Stimulated activated CD4-positive, alpha-beta T cell treated with anti-CD3 and anti-CD28 coated beads, Interleukin-1b, Interleukin-23, amount 100 ng/mL, for 48 hours (primary cell): ENCODE results near the gene ZFP14.
"Not testable (repeated sequence)": the region's sequence is repeated elsewhere in the genome, so short reads cannot be mapped to it uniquely, and the experiment has no call there.

ENCODE experiments used
- DNase-seq: peaks from one replicate; pipeline ENCODE4 v3.0.0-alpha.2; 2020

The ZFP14 gene

DNA sequence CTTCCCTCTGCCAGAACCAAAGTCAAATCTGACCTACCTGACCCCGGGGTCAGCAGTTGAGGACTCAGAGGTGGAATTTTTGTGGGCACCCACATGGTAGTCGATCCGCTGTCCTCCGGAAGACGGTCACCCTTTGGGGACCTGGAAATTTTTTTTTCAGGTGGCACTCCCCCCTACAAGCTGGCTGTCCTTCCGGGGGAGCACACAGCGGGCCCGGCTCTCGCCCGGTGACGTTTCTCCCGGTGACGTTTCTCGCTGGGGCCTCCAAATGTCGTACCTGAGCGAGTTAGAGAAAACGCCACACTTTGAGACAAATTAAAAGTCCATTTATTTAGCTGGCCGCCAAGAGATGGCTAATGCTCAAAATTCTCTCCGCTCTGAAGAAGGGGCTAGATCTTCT lies 48.8 kb downstream of the ZFP14 start:
- no peak for DNase-seq

DNA sequence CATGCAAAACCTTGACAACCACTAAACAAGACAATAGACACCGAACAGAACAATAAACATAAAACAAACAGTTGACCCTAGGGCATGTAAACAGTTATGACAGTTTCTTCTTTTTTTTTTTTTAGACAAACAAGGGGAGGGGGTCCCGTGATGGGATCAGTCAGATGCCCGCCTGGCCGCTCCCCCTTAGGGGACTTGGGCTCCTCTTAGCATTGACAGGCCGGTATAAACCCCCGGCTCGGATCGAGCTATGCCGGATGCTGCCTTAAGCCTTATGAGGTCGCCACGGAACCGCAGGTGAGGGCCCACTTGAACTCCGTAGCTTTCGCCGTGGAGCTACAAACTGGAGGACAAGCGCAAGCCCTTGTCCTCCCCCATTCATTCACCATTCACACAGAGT lies 49.5 kb downstream of the ZFP14 start:
- not testable (repeated sequence) for DNase-seq

DNA sequence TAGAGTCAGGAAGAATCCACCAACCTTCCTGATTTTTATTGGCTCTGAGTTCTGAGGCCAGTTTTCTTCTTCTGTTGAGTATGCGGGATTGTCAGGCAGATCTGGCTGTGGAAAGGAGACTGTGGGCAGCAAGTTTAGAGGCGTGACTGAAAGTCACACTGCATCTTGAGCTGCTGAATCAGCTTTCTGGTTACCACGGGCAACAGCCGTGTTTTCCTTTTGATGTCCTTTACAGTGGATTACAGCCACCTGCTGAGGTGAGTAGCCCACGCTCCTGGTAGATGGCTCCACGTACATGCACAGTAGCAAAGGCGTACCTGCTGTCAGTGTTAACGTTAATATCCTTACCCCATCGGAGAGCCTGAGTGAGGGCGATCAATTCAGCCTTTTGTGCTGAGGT lies 52.4 kb downstream of the ZFP14 start:
- DNase-seq: not testable (repeated sequence)

DNA sequence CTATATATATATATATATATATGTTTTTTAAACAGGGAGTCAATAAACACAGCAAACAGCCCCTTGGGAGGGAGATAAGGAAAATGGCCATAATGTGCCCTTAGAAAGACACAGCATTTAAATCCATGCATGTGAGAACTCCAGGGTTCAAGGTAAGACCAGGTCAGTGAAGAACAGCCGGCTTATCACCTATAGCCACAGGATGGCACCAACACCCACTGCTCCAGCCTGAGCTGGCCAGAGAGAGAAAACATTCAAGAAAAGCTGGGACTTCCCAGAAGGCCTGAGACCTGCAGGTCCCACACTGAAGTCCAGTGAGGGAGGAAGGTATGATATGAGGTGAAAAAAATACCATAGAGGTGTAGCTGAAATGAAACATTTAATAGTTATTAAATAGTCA lies 63.8 kb downstream of the ZFP14 start:
- DNase-seq: not testable (repeated sequence)

DNA sequence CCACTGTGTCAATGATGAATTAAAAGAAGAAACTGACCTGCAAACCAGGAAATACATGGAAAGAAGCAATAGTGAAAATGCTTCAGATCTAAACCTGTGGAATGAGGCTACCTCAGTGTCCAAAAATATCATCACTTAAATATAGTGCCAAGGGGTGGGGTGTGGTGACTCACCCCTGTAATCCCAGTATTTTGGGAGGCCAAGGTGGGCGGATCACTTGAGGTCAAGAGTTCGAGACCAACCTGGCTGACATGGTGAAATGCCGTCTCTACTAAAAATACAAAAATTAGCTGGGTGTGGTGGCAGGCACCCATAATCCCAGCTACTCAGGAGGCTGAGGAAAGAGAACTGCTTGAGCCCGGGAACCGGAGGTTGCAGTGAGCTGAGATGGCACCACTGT lies 64.9 kb downstream of the ZFP14 start:
- not testable (repeated sequence) for DNase-seq

DNA sequence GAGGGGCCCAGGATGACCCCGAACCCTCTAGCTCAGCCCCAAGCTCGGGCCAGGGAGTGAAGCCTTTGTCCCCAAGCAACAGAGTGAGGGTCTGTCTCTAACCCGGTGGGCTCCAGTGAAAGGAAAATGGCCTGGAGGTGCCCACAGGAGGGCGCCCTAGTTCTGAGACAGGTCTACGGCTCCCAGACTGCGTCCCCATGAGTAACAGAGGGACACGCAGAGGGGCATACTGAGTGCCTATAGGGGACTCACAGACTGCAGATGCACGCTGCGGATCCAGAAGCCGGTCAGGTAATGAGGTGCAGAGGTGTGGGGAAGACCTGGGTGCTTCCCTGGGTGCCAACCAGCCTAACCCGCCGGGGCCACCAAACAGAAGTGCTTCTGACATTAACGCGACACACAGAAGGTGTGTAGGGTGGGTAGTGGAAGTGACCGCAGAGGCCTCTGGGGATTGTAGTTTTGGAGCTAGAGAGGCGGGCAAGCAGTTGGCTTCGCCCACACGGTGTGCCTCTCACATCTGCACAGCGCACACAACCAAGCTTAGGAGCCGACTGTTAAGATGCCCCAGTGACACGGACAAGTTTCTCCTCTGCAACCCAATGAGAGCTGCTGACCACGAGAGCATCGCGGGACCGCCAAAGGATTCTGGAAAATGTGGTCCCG lies 67.8 kb downstream of the ZFP14 start:
- DNase-seq: not testable (repeated sequence)

DNA sequence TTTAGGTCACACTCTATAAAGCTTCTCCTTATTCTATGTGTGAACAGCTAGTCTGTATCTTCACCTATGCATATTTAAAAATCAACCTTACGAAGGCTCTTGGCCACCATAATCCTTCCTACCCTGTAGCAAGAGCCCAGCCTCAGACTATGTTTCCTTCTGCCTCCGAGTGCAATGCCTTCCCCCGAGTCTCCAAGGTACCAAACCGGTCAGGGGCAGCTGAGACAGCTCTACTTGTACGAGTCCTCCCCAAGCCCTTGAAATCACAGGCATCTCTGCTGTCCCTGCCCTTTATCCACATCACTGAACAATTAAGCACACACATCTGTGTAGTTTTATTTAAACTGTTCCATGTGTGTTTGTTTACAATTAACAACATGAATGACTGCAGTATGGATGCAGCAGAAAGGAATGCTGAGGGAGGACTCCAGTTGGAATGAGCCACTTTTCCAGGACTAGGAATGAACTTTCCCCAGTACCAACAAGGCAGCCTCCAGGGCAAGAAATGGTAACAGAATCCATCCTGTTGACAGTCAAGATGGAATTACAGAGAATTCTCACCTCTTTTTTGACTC lies 68.5 kb downstream of the ZFP14 start:
- not testable (repeated sequence) for DNase-seq

DNA sequence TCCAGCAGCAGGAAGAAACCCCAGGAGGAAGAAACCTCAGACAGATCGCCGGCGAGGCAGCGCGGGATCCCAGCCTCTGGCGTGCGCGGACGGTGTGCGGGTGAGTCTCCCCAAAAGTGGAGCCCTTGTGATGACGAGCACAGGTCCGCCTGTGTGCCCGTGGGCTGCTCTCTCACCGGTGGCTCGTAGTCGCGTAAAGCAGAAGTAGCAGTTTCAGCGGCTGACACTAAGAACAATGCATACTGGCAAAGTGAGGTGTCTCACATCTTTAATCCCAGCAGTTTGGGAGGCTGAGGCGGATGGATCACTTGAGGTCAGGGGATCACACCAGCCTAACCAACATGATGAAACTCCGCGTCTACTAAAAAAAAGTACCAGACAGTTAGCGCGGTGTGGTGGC lies 69.2 kb downstream of the ZFP14 start:
- not testable (repeated sequence) for DNase-seq

DNA sequence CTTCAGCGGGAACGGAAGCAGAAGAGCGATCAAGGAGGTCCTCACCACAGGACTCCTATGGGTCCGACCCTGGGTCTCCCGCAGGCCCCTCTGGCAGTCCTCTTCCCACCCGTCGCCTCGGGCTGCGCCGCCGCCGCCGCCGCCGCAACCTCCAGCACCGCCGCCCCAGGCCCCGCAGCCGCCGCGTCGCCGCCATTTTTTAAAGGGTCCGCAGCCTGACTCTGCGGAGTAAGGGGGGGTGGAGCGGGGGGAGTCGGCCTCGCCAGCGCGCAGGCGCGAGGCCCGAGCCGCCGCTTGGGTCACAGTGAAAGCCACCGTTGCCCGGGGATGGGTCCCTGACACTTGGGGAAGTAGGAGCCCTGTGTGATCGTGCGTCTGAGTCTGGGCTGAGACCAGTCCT lies 69.7 kb downstream of the ZFP14 start:
- DNase-seq: not testable (repeated sequence)

DNA sequence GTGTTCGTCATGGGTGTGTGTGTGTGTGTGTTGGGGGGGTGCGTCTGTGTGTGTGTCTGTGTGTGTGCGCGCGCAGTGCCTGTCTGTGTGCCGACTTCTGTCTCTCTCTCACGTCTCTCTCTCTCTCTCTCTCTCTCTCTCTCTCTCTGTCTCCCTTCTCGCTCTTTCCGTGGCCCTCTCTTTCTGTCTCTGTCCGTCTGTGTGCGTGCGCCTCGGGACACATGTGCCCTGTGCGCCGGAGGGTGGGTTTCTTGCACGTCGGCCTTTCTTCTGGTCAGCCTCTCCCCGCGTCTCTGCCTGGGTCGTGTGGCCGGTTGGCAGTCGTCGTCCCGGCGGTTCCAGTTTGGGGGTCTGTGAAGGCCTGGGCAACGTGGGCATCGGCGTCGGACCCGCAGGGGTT lies 86.7 kb downstream of the ZFP14 start:
- not testable (repeated sequence) for DNase-seq
